IMR-90 (cell line): ENCODE measurements around the gene SLC39A11. TPM values are rescaled to one million over a fixed set of nuclear protein-coding genes. Genes with fewer than 3 reads are reported as not detected.

Source experiments
- ATAC-seq: fragments of 200-7000 bp; cut with Tn5 transposase; 2 replicates; pipeline ENCODE4 v1.9.1; 2020; ENCODE audit warnings: low read depth, mild to moderate bottlenecking, moderate library complexity
- BruUV-seq: library from RNA; stranded (reverse); fragments of 400-500 nt; replicated peaks from 2 replicates; lab custom pipeline; 2021; lab: Mats Ljungman, UMichigan
- CTCF ChIA-PET: fragments of 300-600 bp; formaldehyde crosslinking; extraction: SDS; loops from one replicate; lab custom pipeline; 2021; ENCODE audit warnings: antibody characterized with exemption; lab: Yijun Ruan, JAX
- POLR2A ChIA-PET: fragments of 300-600 bp; sonication (Branson Sonifier 250); formaldehyde crosslinking; loops from one replicate; lab custom pipeline; 2022; ENCODE audit warnings: antibody characterized with exemption; ENCODE audit not compliant: unreplicated experiment; lab: Charles Lee
- DNase-seq: peaks from one replicate; pipeline ENCODE4 v3.0.0; 2013
- H2AFZ ChIP-seq: replicated peaks from 2 replicates; pipeline ENCODE3; 2013; ENCODE audit warnings: low read length, mild to moderate bottlenecking; ENCODE audit not compliant: poor library complexity
- H2AK5ac ChIP-seq: 2 replicates; pipeline ENCODE4 v1.6.1; 2013; ENCODE audit warnings: low read depth, low read length, inconsistent platforms
- H2AK9ac ChIP-seq: replicated peaks from 2 replicates; pipeline ENCODE3; 2013; ENCODE audit warnings: mild to moderate bottlenecking, low read depth, low read length, moderate library complexity; ENCODE audit not compliant: poor library complexity
- H2BK120ac ChIP-seq: 2 replicates; pipeline ENCODE4 v1.6.1; 2013; ENCODE audit warnings: low read depth, low read length, inconsistent platforms
- H2BK15ac ChIP-seq: 3 replicates; pipeline ENCODE4 v1.6.1; 2013; ENCODE audit warnings: low read depth, low read length, inconsistent platforms
- H2BK20ac ChIP-seq: 2 replicates; pipeline ENCODE4 v1.6.1; 2013; ENCODE audit warnings: low read depth, mild to moderate bottlenecking, inconsistent platforms, low read length, moderate library complexity
- H2BK5ac ChIP-seq: 2 replicates; pipeline ENCODE4 v1.6.1; 2013; ENCODE audit warnings: mild to moderate bottlenecking, low read depth, low read length, inconsistent platforms; ENCODE audit not compliant: poor library complexity, severe bottlenecking
- H3K14ac ChIP-seq: replicated peaks from 2 replicates; pipeline ENCODE4 v1.6.1; 2013; ENCODE audit warnings: low read depth, low read length, inconsistent platforms
- H3K18ac ChIP-seq: 2 replicates; pipeline ENCODE4 v1.6.1; 2013; ENCODE audit warnings: low read depth, low read length, control low read depth
- H3K23ac ChIP-seq: 2 replicates; pipeline ENCODE4 v1.6.1; 2013; ENCODE audit warnings: low read depth, low read length, inconsistent platforms
- H3K27ac ChIP-seq: 2 replicates; pipeline ENCODE4 v1.5.1; 2013; ENCODE audit warnings: mild to moderate bottlenecking, control low read depth, low read length; ENCODE audit not compliant: insufficient read depth
- H3K27me3 ChIP-seq: 2 replicates; pipeline ENCODE4 v1.6.1; 2013; ENCODE audit warnings: low read length; ENCODE audit not compliant: control insufficient read depth, insufficient read depth
- H3K36me3 ChIP-seq: 2 replicates; pipeline ENCODE4 v1.6.1; 2013; ENCODE audit warnings: low read length, mixed read lengths; ENCODE audit not compliant: control insufficient read depth, insufficient read depth
- H3K4ac ChIP-seq: 2 replicates; pipeline ENCODE4 v1.6.1; 2013; ENCODE audit warnings: low read depth, low read length, inconsistent platforms
- H3K4me1 ChIP-seq: 2 replicates; pipeline ENCODE4 v1.6.1; 2013; ENCODE audit warnings: low read length, mixed read lengths; ENCODE audit not compliant: control insufficient read depth, insufficient read depth
- H3K4me2 ChIP-seq: 2 replicates; pipeline ENCODE4 v1.6.1; 2013; ENCODE audit warnings: low read depth, mild to moderate bottlenecking, control low read depth, low read length, moderate library complexity
- H3K4me3 ChIP-seq: 2 replicates; pipeline ENCODE4 v1.5.1; 2013; ENCODE audit warnings: low read depth, mild to moderate bottlenecking, control low read depth, low read length, moderate library complexity; ENCODE audit not compliant: insufficient read depth
- H3K56ac ChIP-seq: 2 replicates; pipeline ENCODE4 v1.6.1; 2013; ENCODE audit warnings: low read length, inconsistent platforms; ENCODE audit not compliant: insufficient read depth; ENCODE audit errors: extremely low read depth
- H3K79me1 ChIP-seq, 2 experiments: 2 replicates each; pipeline ENCODE4 v1.6.1; 2013; ENCODE audit warnings: low read length in 2 of 2, inconsistent platforms in 1 of 2, low read depth in 1 of 2
- H3K9ac ChIP-seq: 2 replicates; pipeline ENCODE4 v1.6.1; 2013; ENCODE audit warnings: low read depth, low read length, control low read depth
- H3K9me1 ChIP-seq: 2 replicates; pipeline ENCODE4 v1.6.1; 2013; ENCODE audit warnings: low read length, inconsistent platforms; ENCODE audit not compliant: insufficient read depth
- H3K9me3 ChIP-seq: 2 replicates; pipeline ENCODE4 v1.6.1; 2013; ENCODE audit warnings: low read length; ENCODE audit not compliant: control insufficient read depth, insufficient read depth
- H4K20me1 ChIP-seq: 2 replicates; pipeline ENCODE4 v1.6.1; 2013; ENCODE audit warnings: low read length, inconsistent platforms; ENCODE audit not compliant: insufficient read depth
- H4K5ac ChIP-seq: 2 replicates; pipeline ENCODE4 v1.6.1; 2013; ENCODE audit warnings: mild to moderate bottlenecking, low read depth, low read length, control low read depth
- H4K8ac ChIP-seq, 2 experiments: 2 replicates each; pipeline ENCODE4 v1.6.1; 2013; ENCODE audit warnings: low read depth in 2 of 2, low read length in 2 of 2, control low read depth in 1 of 2, inconsistent platforms in 1 of 2
- H4K91ac ChIP-seq: 2 replicates; pipeline ENCODE4 v1.6.1; 2013; ENCODE audit warnings: low read depth, low read length, inconsistent platforms; ENCODE audit not compliant: insufficient read depth
- BHLHE40 ChIP-seq: fragments of 150-350 bp; IDR thresholded peaks from 2 replicates; pipeline ENCODE4 v1.6.1; 2016; ENCODE audit warnings: mild to moderate bottlenecking, low read depth, low read length
- CEBPB ChIP-seq: IDR thresholded peaks from 2 replicates; pipeline ENCODE4 v1.6.1; 2012; ENCODE audit warnings: low read depth, low read length, improper control_type of control experiment
- CHD1 ChIP-seq: IDR thresholded peaks from 2 replicates; pipeline ENCODE4 v1.6.1; 2012; ENCODE audit warnings: low read depth, low read length, improper control_type of control experiment
- CTCF ChIP-seq: conservative IDR thresholded peaks from 2 replicates; pipeline ENCODE4 v1.5.1; 2012; ENCODE audit warnings: mild to moderate bottlenecking, low read depth, low read length, improper control_type of control experiment
- FOS ChIP-seq: fragments of 150-350 bp; IDR thresholded peaks from 2 replicates; pipeline ENCODE4 v1.6.1; 2016; ENCODE audit warnings: low read depth, low read length
- MAFK ChIP-seq: IDR thresholded peaks from 2 replicates; pipeline ENCODE4 v1.6.1; 2012; ENCODE audit warnings: low read depth, low read length, improper control_type of control experiment
- MAZ ChIP-seq: IDR thresholded peaks from 2 replicates; pipeline ENCODE4 v1.6.1; 2012; ENCODE audit warnings: low read depth, mild to moderate bottlenecking, low read length, improper control_type of control experiment, moderate library complexity, borderline replicate concordance
- MXI1 ChIP-seq: IDR thresholded peaks from 2 replicates; pipeline ENCODE4 v1.6.1; 2012; ENCODE audit warnings: low read depth, mild to moderate bottlenecking, low read length, moderate library complexity, borderline replicate concordance
- NFE2L2 ChIP-seq: fragments of 150-350 bp; IDR thresholded peaks from 2 replicates; pipeline ENCODE4 v1.6.1; 2016; ENCODE audit warnings: low read depth, mild to moderate bottlenecking, low read length
- POLR2A ChIP-seq: IDR thresholded peaks from 2 replicates; pipeline ENCODE4 v1.6.1; 2012; ENCODE audit warnings: mild to moderate bottlenecking, low read depth, low read length
- RAD21 ChIP-seq: IDR thresholded peaks from 2 replicates; pipeline ENCODE4 v1.6.1; 2012; ENCODE audit warnings: low read length, improper control_type of control experiment
- RCOR1 ChIP-seq: IDR thresholded peaks from 2 replicates; pipeline ENCODE4 v1.6.1; 2012; ENCODE audit warnings: mild to moderate bottlenecking, low read length, improper control_type of control experiment; ENCODE audit not compliant: insufficient replicate concordance
- RFX5 ChIP-seq: IDR thresholded peaks from 2 replicates; pipeline ENCODE4 v1.8.0; 2012; ENCODE audit warnings: low read depth, mild to moderate bottlenecking, low read length, moderate library complexity
- WGBS, 2 experiments: methylation state at CpG; one replicate each; pipeline versions ENCODE4 v1.1.5 to v1.1.7; 2013; ENCODE audit warnings: missing lambda C conversion rate in 2 of 2; ENCODE audit not compliant: insufficient read length in 1 of 2; ENCODE audit errors: extremely low coverage in 2 of 2; 5-methylcytosine and 5-hydroxymethylcytosine counted together
- dilution Hi-C: fragments of 300-500 bp; cut with HindIII; formaldehyde crosslinking; loops from one replicate; pipeline ENCODE4 v1.14.3; 2018; ENCODE audit warnings: low sequenced_read_pairs; ENCODE audit not compliant: unreplicated experiment
- in situ Hi-C: fragments of 300-500 bp; cut with MboI; formaldehyde crosslinking; loops from 3 replicates; pipeline ENCODE4 v1.14.3; 2019; ENCODE audit warnings: low sequenced_read_pairs, inconsistent platforms, mixed read lengths
- intact Hi-C: fragments of 100-400 bp; cut with micrococcal nuclease; formaldehyde crosslinking; loops from 2 replicates; pipeline ENCODE4 v1.10.0; 2022
- polyA plus RNA-seq, 3 experiments: library from polyadenylated mRNA; depleted of rRNA; stranded (reverse); fragments of >200 nt; gene quantifications; 2 replicates each; pipeline ENCODE4 v1.2.3, GENCODE V29; 2012; ENCODE audit warnings: low replicate concordance in 1 of 3
- total RNA-seq: library from RNA; depleted of rRNA; stranded (reverse); fragments of >200 nt; gene quantifications from 2 replicates; pipeline ENCODE4 v1.2.3, GENCODE V29; 2012
- TF ChIP-seq, protein P1 (sequence below): fragments of 150-350 bp; IDR thresholded peaks from 2 replicates; pipeline ENCODE4 v1.6.1; 2017; ENCODE audit warnings: mild to moderate bottlenecking, antibody characterized with exemption, low read length, low read depth
- TF ChIP-seq, protein P2 (sequence below): fragments of 150-350 bp; IDR thresholded peaks from 2 replicates; pipeline ENCODE4 v1.6.1; 2016; ENCODE audit warnings: low read depth, mild to moderate bottlenecking, low read length, moderate library complexity, borderline replicate concordance

SLC39A11 gene
- total and polyA plus RNA-seq, 2 of the 4 experiments (the other 2 are of a cell fraction): 8.8 to 14.3 TPM

DNA sequence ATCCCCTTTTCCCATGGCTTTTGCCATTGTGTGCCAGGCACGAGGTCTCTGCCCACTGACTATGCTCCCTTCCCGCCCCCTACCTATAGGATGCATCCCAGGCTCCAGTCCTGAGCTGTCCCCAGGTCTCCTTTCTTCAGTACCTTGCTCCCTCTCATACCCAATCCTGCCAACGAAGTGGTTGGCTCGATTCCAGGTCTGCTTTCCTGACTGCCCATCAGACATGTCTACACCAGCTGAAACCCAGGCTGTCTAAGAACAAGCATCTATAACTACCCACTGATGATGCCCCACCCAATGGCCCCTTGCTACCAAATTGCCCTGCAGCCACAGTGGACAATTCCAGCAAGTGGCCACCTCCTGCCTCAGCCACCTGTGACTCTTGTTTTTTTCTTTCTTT, 492.6 kb downstream of the SLC39A11 start:
- 0 out of 2 replicates have a peak overlapping the region, but pooled peaks have one; percentile 19 for H3K4ac ChIP-seq
- no peak overlapping the region for H3K4me2 ChIP-seq
- H2BK15ac ChIP-seq: no peak overlapping the region
- intact Hi-C loops: loop anchor here (10.0 kb wide), 1 partner anchor 125 kb away; no protein-coding TSS in a partner anchor
- H3K27ac ChIP-seq: no peak overlapping the region
- in situ Hi-C loops: loop anchor here (25.0 kb wide), 1 partner anchor 762 kb away; no protein-coding TSS in a partner anchor
- H2AFZ ChIP-seq: no peak overlapping the region
- DNase-seq: no peak
- H3K9ac ChIP-seq: no peak overlapping the region
- no peak overlapping the region for H2BK5ac ChIP-seq
- H3K9me3 ChIP-seq: no peaks in the 10 kb centered on the region
- H3K4me3 ChIP-seq: no peak overlapping the region
- no peak overlapping the region for H3K23ac ChIP-seq
- no peak overlapping the region for H4K8ac ChIP-seq
- no peak overlapping the region for H2BK120ac ChIP-seq
- H4K91ac ChIP-seq: peak overlapping the region; percentile 35
- no peak for ATAC-seq
- H3K18ac ChIP-seq: no peak overlapping the region
- no peak for TF ChIP-seq NFE2L2
- no peak for TF ChIP-seq MAZ
- no peak for TF ChIP-seq CEBPB
- TF ChIP-seq, protein P1, sequence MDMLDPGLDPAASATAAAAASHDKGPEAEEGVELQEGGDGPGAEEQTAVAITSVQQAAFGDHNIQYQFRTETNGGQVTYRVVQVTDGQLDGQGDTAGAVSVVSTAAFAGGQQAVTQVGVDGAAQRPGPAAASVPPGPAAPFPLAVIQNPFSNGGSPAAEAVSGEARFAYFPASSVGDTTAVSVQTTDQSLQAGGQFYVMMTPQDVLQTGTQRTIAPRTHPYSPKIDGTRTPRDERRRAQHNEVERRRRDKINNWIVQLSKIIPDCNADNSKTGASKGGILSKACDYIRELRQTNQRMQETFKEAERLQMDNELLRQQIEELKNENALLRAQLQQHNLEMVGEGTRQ: no peak
- no peak for TF ChIP-seq RFX5
- no peak for TF ChIP-seq RAD21
- TF ChIP-seq MAFK: no peak
- no peak for TF ChIP-seq RCOR1
- TF ChIP-seq CTCF: no peak
- TF ChIP-seq BHLHE40: no peak
- no peak for TF ChIP-seq MXI1
- TF ChIP-seq POLR2A: no peak
- no peak for TF ChIP-seq CHD1
- TF ChIP-seq FOS: no peak
- TF ChIP-seq, protein P2, sequence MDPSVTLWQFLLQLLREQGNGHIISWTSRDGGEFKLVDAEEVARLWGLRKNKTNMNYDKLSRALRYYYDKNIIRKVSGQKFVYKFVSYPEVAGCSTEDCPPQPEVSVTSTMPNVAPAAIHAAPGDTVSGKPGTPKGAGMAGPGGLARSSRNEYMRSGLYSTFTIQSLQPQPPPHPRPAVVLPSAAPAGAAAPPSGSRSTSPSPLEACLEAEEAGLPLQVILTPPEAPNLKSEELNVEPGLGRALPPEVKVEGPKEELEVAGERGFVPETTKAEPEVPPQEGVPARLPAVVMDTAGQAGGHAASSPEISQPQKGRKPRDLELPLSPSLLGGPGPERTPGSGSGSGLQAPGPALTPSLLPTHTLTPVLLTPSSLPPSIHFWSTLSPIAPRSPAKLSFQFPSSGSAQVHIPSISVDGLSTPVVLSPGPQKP: no peak
- no peaks in the 10 kb centered on the region for H3K36me3 ChIP-seq
- H2BK20ac ChIP-seq: no peak overlapping the region
- 40% methylated on average over 1 of the region's 4 CpGs; no CpG with 5 or more reads in 1 of the 2 experiments for WGBS, 2 experiments
- POLR2A ChIA-PET: no interaction called here
- H4K20me1 ChIP-seq: peaks cover 3% of the 10 kb centered on the region; the same call in 1 of the 2 replicates
- BruUV-seq: no TSS peak
- dilution Hi-C loops: no loop called here
- H3K14ac ChIP-seq: no peak overlapping the region; the same call in 1 of the 2 replicates
- no peaks in the 10 kb centered on the region for H3K27me3 ChIP-seq
- no peaks in the 10 kb centered on the region for H3K79me1 ChIP-seq
- peaks cover 16% of the 10 kb centered on the region for H3K4me1 ChIP-seq
- no peak overlapping the region for H2AK5ac ChIP-seq
- H3K56ac ChIP-seq: no peak overlapping the region
- CTCF ChIA-PET: no interaction called here
- H3K9me1 ChIP-seq: peaks cover 12% of the 10 kb centered on the region
- no peak overlapping the region for H2AK9ac ChIP-seq
- no peak overlapping the region for H4K5ac ChIP-seq
